ENCODE measurements around the gene ARMH4.

- no peak for TF ChIP-seq EZH2phosphoT487 (IDR thresholded peaks at IDR 0.05; ENCODE audit: borderline replicate concordance, low read length)
- TF ChIP-seq, protein P1, sequence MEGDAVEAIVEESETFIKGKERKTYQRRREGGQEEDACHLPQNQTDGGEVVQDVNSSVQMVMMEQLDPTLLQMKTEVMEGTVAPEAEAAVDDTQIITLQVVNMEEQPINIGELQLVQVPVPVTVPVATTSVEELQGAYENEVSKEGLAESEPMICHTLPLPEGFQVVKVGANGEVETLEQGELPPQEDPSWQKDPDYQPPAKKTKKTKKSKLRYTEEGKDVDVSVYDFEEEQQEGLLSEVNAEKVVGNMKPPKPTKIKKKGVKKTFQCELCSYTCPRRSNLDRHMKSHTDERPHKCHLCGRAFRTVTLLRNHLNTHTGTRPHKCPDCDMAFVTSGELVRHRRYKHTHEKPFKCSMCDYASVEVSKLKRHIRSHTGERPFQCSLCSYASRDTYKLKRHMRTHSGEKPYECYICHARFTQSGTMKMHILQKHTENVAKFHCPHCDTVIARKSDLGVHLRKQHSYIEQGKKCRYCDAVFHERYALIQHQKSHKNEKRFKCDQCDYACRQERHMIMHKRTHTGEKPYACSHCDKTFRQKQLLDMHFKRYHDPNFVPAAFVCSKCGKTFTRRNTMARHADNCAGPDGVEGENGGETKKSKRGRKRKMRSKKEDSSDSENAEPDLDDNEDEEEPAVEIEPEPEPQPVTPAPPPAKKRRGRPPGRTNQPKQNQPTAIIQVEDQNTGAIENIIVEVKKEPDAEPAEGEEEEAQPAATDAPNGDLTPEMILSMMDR (IDR thresholded peaks at IDR 0.05; ENCODE audit: low read depth, low read length, poor library complexity, severe bottlenecking) = no peak
These were observed 32.6 kb downstream of the ARMH4 start for GRCh38 chr14:58119381-58119780.

Data from DOHH2 (cell line).